ENCODE results near the gene MT1E.

DNA sequence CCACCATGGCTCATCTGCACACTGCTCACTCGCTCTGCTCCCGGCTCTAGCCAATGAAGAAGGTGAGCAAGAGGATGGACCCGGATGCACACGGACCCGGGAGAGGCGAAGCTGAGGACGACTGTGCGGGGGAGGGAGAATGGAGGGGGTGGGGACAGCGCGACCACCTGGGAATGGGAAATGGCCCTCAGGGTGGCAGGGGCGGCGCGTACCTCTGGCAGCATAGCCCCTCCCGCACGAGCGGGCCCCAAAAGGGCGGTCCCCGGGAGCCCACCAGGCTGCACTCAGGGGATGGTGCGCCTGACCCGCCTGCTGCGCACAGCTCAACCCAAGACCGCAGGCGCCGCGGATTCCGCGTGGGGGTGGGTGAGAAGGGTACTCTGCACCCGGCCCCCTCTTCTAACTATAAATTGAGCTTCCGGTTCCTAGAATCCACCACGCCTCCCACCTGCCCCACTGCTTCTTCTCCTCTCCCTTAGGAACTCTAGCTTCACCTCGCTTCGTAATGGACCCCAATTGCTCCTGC is 50.2 kb downstream of the MT1E start:
- TF ChIP-seq CTCF (IDR thresholded peaks at IDR 0.05; ENCODE audit: low read depth, low read length) (no peak), EZH2phosphoT487 (IDR thresholded peaks at IDR 0.05; ENCODE audit: low read depth) (no peak)
